Suppressor macrophage treated with lipopolysaccharide for 4 hours (primary cell): ENCODE data around the gene PLEKHG4.

ENCODE experiments used
- DNase-seq: peaks from one replicate; pipeline ENCODE4 v3.0.0-alpha.2; 2020

Gene PLEKHG4

DNA sequence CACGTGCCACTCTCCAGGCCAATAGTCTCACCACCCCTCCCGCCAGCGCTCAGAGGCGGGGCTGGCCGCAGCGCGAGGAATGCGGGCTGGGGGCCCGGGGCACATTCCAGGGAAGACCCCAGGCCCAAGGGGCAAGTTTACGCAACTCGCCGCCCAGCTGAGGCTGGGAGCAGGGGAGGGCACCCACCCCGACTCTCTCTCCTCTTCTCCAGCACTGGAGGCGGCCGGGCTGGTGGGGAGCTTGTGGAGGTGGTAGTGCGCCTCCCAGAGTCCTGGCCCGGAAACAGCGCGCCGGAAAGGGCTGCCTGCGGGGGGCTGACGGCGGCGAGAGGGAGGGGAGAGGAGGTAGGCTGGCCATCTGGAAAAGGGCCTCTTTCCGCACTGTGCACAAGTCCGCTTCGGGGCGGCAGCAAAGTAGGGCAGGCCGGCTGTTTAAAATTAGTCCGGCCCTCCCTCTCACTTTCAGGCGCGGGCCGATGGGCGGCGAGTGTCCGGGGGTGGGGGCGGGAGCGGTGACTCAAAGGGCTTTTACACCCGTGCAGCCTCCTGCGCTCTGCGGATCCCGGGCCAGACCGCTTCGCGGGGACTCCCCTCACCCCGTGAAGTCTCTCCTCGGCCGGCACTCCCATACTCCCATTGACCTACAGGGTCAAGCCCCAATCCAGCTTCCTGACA lies 33.1 kb upstream of the PLEKHG4 start:
- DNase-seq, result peak; percentile 84

DNA sequence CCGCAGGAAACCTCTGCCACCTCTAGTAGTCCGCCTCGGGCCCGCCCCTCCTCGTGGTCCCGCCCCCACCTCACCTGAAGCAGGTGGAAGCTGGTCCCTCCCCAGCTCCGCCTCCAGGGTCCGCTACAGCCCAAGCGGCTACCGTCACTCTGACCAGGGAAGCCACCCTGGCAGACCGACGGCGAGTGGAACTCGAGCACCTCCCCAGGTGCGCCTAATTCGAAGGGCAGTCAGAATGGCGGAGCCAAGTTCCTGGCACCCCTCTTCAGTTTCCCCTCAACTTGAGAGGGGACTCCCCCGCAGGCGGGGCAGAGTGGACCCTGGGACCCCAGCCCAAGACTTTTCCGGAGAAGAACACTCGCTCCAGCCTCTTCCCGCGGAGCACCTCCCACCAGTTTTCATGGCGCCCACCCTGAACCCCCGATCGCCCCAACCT lies 32.6 kb upstream of the PLEKHG4 start:
- no peak for DNase-seq

DNA sequence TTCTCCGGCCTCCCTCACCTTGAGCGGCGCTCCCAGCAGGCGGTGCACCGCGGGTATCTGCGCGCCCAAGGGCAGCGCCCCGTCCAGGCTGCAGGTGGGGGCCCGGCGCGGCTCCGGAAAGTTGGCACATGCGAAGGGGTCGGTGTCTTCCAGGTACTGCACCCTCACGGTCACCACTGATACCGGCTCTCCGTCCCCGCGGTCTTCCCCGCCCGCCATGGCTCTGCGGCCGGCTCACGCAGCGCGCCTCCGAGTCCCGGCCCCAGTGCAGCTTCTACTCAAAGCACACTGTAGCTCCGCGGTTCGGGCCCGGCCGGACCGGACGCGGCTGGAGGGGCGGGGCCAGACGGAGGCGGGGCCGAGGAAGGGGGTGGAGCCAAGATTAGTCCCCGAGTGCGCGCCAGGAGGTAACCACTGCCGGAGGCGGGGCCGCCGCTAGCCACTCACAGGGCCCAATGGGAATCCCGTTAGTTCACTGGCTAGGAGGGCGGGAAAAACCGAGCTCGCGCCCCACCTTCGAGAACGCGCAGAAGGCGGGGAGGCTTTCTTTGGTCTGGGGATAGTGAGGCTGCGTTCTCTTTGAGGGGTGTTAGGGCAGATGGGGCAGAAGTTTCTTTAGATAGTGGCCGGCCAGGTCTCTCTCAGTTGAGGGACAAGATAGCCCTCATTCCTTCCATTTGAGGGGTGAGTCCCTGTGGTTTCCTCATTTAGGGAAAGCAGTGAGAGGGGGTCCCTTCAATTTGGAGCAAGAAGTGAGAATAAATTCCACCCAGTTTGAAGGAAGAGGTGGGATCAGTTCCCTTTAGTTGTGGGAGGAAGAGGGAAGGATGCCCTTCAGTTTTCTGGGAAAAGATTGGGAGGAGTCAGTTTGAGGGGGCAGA lies 31.9 kb upstream of the PLEKHG4 start, which contains the start of gene FHOD1:
FHOD1 (minus strand) TSS at position 290 of the 881 bp plus-strand sequence; CDS start at position 219, 71 bp downstream.
- peak; percentile 98 for DNase-seq

DNA sequence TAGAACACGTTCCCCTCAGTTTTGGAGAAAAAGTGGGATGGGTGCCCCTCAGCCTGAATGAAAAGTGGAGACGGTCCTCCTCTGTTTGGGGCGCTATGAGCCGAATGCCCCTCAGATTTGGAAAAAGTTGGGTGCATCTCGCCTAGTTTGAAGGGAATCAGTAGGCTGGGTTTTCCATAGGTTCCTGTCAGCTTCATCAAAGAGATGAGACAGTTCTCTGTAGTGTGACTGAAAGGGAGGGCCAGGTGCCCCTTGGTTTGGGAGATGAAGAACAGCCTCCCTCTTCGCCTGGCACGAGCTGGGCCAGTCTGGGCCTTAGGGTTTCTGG lies 31.3 kb upstream of the PLEKHG4 start:
- DNase-seq, result no peak

DNA sequence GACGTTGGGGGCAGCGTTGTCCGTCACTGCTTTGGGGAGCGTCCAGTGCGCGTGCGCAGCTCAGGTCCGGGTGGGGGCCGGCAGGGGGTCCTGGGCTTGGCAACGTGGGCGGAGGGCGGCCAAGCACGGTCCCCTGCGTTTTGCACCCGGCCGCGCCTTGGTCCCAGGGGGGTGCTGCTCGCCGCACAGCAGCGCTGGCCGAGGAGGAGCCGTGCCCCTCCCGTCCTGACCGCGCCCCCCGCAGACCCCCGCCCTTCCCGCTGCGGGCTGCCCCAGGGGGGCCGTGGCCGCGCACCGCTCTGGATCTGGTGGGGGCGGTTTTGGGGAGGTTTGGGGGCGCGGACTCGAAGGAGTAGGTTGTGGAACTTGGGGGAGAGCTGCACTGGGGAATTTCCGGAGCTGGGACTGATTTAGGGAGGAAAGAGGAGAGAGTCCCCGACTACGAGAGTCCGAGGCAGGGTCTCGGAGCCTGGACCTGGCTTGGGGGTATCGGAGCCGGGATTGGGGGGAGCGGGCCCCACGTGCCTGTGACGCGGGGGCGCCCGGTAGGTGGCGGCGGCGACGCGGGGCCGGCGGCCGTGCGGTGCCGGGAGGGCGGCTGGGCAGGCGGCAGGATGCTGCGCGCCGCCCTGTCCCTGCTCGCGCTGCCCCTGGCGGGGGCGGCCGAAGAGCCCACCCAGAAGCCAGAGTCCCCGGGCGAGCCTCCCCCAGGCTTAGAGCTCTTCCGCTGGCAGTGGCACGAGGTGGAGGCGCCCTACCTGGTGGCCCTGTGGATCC lies 30.7 kb upstream of the PLEKHG4 start, which contains the start of gene SLC9A5:
SLC9A5 (plus strand) TSS at position 579 of the 777 bp plus-strand sequence; CDS start at position 615, 36 bp downstream.
- no peak for DNase-seq

DNA sequence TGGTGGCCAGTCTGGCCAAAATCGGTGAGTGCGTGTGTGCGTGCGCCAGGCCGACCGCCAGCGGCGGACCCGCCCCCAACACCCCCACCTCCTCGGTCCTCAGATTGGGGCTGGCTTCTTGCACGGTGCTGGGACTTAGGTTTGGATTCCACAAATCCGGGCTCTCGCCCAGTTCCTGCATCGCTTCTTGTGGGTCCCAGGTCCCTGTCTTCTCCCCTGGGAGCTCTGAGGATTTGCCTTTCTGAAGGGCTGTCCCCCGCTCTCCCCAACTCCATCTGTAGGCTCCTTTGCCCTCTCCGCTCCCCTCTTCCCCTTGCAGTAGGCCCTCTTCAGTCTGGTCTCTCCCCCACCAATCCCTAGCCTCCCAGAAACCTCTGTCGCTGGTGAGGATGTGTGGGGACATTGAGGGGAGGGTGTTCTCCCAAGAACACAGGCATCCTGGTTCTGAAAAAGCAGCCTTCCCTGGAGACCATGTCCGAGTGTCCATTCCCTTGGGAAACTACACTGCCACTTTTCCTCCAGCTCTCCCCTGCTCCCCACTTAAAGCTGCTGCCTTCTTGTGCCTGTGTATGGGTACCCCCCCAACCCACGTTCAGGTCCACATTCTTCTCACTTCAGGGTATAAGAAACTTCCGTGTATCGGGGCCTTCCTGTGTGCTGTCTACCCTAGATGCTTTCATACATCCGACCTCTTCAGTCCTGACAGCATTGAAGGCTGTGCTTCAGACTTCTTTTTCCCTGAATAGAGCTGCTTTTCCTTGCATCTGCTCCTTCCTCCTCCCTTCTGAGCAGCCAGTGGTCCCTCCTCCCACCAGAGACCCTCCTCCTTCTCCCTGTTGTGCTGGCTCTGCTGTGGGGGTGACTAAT lies 29.9 kb upstream of the PLEKHG4 start:
- DNase-seq, result no peak

DNA sequence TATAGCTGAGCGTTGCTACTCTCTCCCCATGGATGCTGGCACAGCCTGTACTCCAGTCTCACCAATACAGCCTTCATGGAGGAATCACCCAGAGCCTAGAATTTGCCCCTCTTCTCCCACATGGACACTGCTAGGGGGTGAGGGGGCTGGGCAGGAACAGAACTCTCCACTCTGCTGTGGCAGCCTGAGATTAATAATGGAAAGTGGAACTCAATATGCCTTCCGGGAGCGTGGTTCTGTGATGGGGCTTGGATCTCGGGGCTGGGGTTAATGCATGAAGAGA lies 29.3 kb upstream of the PLEKHG4 start:
- no peak for DNase-seq

DNA sequence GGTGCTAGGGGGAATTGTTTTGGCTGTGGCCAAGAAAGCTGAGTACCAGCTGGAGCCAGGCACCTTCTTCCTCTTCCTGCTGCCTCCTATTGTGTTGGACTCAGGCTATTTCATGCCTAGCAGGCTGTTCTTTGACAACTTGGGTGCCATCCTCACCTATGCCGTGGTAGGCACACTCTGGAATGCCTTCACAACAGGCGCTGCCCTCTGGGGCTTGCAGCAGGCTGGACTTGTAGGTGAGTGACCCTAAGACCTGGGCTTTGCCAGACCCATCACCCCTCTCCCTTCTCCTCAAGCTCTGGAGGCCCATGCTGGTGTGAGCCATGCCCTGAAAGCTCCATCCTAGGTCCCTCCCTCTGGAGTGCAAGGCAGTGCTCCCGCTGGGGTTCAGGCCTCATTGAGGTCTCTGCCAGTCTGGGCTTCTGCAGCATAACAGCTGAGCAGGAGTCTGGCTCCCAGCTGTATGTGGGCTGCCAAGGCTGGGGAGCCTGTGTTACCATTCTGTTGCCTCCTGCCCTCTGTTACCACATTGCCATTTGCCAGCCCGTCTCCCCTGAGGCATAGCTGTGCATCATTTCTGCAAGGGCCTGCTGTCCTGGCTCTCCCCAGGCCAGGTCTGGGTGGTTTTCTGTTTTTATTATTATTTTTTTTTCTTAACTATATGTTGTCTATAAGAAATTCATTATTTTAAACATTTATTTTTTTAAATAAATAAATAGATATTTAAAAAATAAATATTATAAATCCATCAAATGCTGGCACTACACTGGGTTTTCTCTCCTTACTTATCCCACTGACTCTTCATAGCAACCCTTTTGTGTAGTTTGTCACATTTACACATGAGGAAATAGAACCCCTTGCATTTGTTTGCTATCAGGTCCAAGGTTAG lies 26.5 kb upstream of the PLEKHG4 start:
- DNase-seq, result no peak

DNA sequence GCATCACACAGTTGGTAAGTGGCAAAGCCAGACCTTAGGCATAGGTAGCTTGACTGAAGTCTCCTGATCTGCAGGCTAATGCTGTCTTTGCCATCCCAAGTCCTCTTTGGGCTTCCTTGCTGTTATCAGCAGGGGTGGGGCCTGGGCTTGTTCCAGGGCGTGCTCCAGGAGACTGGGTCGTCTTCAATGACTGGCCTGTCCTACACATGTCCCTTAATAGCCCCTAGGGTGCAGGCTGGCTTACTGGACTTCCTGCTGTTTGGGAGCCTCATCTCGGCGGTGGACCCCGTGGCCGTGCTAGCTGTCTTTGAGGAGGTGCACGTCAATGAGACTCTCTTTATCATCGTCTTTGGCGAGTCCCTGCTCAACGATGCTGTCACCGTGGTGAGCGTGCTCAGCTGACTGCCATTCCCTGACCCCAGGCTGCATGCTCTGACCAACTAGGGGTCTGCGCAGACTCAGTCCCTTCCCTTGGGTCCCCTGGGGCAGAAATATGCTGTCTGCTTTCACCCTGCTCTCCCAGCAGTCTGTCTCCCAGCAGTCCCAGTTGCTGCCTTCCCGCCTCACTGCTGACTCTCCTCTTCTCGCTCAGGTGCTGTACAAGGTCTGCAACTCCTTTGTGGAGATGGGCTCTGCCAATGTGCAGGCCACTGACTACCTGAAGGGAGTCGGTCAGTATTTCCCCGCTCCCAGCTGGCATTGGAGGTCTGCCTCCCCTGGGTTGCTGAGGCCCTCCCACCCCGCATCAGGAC lies 24.4 kb upstream of the PLEKHG4 start:
- DNase-seq, result no peak

DNA sequence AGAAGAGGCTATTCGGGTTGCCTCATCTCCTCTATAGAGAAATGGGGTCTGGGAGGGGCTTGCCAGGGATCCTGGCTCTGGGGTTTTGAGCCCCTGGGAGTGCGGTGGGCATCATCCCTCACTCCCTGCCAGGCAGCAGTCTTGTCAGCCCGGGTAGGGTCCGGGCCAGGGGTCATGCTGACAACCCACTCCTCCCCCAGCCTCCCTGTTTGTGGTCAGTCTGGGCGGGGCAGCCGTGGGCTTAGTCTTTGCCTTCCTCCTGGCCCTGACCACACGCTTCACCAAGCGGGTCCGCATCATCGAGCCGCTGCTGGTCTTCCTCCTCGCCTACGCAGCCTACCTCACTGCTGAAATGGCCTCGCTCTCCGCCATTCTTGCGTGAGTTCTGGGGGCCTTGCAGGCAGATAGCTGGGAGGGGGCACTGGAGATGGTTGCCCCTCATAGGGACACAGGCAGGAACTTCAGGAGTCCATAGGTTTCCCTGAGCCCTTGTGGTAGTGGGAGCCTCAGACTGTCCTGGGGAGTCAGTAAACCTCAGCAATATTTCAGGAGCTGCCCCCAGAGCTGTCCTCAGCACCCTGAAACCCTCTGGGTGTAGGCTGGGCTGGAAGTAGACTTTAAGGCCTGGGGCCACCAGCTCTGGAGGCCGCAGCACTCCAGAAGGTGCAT lies 23.6 kb upstream of the PLEKHG4 start:
- DNase-seq, result no peak

DNA sequence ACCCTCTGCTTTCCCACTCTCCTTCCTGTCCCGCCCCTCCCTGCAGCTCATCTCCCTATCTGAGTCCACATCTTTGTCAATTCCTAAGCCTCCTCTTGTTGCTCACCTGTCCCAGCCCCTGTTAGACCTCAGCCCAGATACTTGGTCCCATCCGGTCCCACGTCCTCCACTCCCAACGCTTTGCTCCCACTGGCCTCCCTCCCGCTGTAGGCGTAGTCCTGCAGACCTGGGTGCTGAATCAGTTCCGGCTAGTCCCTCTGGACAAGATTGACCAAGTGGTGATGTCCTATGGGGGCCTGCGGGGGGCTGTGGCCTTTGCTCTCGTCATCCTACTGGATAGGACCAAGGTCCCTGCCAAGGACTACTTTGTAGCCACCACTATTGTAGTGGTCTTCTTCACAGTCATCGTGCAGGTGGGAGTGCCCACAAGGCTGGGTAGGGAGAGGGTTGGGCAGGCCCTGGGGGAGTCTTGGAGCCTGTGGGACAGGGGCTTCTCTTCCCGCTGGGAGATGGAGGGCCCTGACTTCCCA lies 22.6 kb upstream of the PLEKHG4 start:
- DNase-seq, result no peak

DNA sequence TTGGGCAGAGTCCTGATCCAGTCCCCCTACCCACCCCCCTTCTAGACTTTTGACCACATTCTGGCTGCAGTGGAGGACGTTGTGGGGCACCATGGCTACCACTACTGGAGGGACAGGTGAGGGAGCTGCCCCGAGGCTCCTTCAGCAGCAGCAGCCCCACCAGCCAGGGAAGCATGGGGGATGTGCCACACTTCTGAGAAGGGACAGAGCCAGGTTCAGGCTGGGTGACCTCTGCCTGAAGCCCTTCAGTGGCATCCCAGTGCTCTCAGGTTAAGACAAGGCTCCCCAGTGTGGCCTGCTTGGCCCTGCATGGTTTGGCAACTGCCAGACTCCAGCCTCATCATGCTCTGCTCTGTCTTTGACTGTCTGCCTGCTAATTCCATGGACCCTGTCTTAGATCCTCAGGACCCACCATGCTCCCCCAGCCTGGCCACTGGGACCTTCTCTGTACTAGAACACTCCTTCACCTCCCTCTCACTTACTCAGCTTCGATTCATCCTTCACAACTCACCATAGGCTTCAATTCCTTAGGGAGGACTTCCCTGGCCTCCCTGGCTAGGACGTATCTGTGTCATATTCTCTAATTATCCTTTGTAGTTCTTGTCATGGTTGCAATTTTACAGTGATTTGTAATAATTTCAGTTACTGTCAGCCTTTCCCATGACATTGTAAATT lies 21.7 kb upstream of the PLEKHG4 start:
- no peak for DNase-seq

DNA sequence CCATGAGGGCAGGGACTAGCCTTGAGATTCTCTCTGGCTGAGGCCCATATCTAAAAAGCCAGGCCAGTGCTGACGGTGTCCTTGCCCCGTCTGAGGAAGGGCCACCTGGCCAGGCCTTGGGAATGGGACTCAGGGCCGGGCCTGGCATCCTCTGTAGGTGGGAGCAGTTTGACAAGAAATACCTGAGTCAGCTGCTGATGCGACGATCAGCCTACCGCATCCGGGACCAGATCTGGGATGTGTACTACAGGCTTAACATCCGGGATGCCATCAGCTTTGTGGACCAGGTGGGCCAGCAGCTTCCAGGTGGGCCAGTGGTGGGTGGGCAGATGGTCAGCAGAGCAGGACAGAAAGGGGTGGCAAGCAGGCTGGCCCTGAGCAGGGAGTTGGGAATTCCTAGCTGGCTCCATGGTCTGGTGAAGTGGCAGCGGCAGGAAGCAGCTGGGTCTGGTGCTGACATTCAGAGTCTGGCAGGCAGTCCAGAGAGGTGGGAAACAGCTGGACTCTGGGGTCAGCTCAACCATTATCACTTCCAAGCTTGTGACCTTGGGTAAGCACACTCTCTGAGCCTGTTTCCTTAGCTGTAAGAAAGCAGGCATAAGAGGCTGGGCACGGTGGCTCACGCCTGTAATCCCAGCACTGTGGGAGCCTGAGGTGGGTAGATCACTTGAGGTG lies 21.0 kb upstream of the PLEKHG4 start:
- no peak for DNase-seq

DNA sequence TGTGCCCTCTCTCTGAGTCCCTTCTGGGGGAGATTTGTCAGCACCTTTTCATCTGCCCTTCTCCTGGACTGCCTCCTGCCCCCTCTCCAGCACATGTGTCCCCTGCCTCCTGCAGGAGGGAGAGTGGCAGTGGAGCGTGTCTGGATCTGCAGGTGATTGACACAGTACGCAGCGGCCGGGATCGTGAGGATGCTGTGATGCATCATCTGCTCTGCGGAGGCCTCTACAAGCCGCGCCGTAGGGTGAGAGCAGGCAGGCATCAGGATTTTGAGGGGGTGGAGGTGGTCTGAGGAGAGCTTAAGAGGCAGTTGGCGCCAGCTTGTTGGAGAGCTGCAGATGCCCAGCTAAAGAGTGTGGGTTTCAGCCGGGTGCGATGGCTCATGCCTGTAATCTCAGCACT lies 19.6 kb upstream of the PLEKHG4 start:
- no peak for DNase-seq

DNA sequence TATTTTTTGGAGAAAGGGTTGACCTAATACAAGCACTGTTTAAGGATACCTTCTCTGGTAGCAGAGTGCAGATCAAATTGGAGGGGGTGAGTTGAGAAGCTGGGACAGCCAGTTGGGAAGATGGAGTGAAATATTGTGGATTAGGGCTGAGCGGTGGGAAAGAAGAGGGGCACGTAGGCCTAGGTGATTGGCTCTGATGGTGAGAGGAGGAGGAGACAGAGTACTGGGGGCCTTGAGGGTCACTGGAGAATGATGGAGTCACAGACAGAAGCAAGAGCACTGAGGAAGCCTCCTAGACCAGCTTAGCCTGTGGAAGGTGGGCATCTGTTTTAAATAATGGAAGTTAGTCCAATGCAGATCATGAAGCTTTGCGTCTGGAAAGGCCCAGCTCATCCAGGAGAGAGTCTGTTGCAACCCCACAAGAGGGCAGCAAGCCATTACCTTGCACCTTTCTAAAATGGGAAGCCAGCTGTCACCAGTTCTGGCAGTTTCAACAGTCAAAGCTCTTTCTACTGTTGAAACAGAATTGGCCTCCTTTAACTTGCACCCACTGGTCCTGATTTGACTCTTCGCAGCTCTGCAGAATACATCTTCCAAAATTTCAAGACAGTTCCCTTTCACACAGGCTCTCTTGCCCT lies 18.8 kb upstream of the PLEKHG4 start:
- DNase-seq, result peak; percentile 39

DNA sequence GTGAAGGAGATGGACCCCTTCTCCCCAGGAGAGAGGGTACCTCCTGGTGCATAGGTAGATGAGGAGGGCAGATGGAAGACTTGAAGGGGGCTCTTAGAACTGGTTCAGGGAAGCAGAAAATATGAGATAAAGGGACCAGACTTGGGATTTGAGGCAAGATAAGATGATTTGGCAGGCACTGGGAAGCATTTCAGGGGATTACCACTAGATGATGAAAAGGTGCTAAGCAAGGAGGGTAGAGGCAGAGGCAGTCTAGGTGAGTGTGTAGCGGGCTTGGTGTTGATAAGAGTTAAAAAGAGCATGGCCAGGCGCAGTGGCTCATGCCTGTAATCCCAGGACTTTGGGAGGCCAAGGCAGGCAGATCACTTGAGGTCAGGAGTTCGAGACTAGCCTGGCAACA lies 16.1 kb upstream of the PLEKHG4 start:
- no peak for DNase-seq

DNA sequence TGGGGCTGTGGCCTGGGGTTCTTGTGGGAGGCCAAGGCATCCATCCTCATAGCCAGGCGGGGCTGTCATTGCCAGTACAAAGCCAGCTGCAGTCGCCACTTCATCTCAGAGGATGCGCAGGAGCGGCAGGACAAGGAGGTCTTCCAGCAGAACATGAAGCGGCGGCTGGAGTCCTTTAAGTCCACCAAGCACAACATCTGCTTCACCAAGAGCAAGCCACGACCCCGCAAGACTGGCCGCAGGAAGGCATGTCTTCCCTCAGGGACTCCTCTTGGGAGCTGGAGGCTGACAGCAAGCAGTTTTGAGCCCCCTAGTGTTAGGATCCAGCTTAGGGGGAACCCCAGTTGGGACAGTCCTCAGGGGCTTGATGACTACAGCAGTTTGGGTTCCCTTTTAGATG lies 15.1 kb upstream of the PLEKHG4 start:
- no peak for DNase-seq

DNA sequence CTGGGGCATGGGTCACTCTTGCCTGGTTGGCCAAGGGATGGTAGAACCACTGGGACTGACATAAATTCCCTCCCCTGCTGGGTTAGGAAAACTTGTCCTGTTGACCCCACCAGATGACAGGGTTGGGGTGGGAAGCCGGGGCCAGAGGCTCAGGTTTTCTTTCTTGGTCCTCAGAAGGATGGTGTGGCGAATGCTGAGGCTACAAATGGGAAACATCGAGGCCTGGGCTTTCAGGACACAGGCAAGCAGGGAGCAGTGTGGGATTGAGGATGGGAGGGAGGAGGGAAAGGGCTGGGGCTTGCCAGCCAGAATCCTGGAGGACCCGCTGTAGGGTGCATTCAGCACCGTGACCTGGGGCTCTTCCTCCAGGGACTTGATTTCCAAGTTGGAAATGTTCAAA lies 14.5 kb upstream of the PLEKHG4 start:
- DNase-seq, result no peak
